AG10803 (cell line): ENCODE results near the gene CD59.

ENCODE experiments used
- DNase-seq: peaks from one replicate; pipeline ENCODE4 v3.0.0; 2010; ENCODE audit warnings: low read depth
- H3K4me3 ChIP-seq: 2 replicates; pipeline ENCODE4 v1.5.1; 2011; ENCODE audit warnings: mild to moderate bottlenecking, low read length, control low read depth
- CTCF ChIP-seq: conservative IDR thresholded peaks from 2 replicates; pipeline ENCODE4 v1.5.1; 2011; ENCODE audit warnings: mild to moderate bottlenecking, low read length, control low read depth, inconsistent platforms

Gene CD59

GRCh38 chr11:33722590-33723234 is 13.5 kb downstream of the CD59 start:
- peak; percentile 74 for DNase-seq
- H3K4me3 ChIP-seq = no peak overlapping the region
- no peak for TF ChIP-seq CTCF

- no peak overlapping the region for H3K4me3 ChIP-seq
These were observed 14.2 kb downstream of the CD59 start for GRCh38 chr11:33721984-33722383.

GRCh38 chr11:33721426-33721825 is 14.8 kb downstream of the CD59 start:
- DNase-seq = peak; percentile 76

More at GRCh38 chr11:33721984-33722383, 14.2 kb downstream of the CD59 start:
- TF ChIP-seq CTCF = no peak
- DNase-seq = no peak

GRCh38 chr11:33719587-33719986 is 16.6 kb downstream of the CD59 start:
- no peak for TF ChIP-seq CTCF
- H3K4me3 ChIP-seq = no peak overlapping the region
- DNase-seq = no peak

More at GRCh38 chr11:33721426-33721825, 14.8 kb downstream of the CD59 start:
- TF ChIP-seq CTCF = no peak
- H3K4me3 ChIP-seq = no peak overlapping the region

- no peak for TF ChIP-seq CTCF
- no peak overlapping the region for H3K4me3 ChIP-seq
- DNase-seq = no peak
These were observed 17.8 kb downstream of the CD59 start for GRCh38 chr11:33718440-33718839.

- DNase-seq = peak; percentile 46
- no peak overlapping the region for H3K4me3 ChIP-seq
- peak; percentile 56 for TF ChIP-seq CTCF
These were observed 20.0 kb downstream of the CD59 start for GRCh38 chr11:33716243-33716642.

- DNase-seq = no peak
- no peak for TF ChIP-seq CTCF
These were observed 22.3 kb downstream of the CD59 start for GRCh38 chr11:33713856-33714398.

More at GRCh38 chr11:33713856-33714398, 22.3 kb downstream of the CD59 start:
- no peak overlapping the region for H3K4me3 ChIP-seq
